Mesendoderm (in vitro differentiated cells): ENCODE data around the gene WDR1.

Experiments used
- DNase-seq: peaks from one replicate; pipeline ENCODE4 v3.0.0; 2013
- H2AK5ac ChIP-seq: 2 replicates; pipeline ENCODE4 v1.6.1; 2013; ENCODE audit warnings: low read length, inconsistent platforms
- H2BK120ac ChIP-seq: 2 replicates; pipeline ENCODE4 v1.6.1; 2013; ENCODE audit warnings: low read depth, mild to moderate bottlenecking, low read length, moderate library complexity, mixed read lengths
- H2BK15ac ChIP-seq: replicated peaks from 2 replicates; pipeline ENCODE4 v1.6.1; 2013; ENCODE audit warnings: low read depth, mild to moderate bottlenecking, moderate library complexity
- H2BK5ac ChIP-seq: 2 replicates; pipeline ENCODE4 v1.6.1; 2013; ENCODE audit warnings: low read length, inconsistent platforms
- H3K18ac ChIP-seq: 2 replicates; pipeline ENCODE4 v1.6.1; 2013; ENCODE audit warnings: mild to moderate bottlenecking, low read length, mixed read lengths
- H3K23ac ChIP-seq: one replicate; pipeline ENCODE4 v1.6.1; 2013; ENCODE audit warnings: low read length
- H3K27ac ChIP-seq: 2 replicates; pipeline ENCODE4 v1.5.1; 2013; ENCODE audit warnings: low read depth, mild to moderate bottlenecking, inconsistent platforms, low read length, moderate library complexity
- H3K27me3 ChIP-seq: 2 replicates; pipeline ENCODE4 v1.6.1; 2013; ENCODE audit warnings: low read length, control low read depth, mild to moderate bottlenecking, inconsistent platforms; ENCODE audit not compliant: insufficient read depth, poor library complexity
- H3K36me3 ChIP-seq: 2 replicates; pipeline ENCODE4 v1.6.1; 2013; ENCODE audit warnings: low read length, inconsistent platforms; ENCODE audit not compliant: control insufficient read depth, insufficient read depth
- H3K4ac ChIP-seq: one replicate; pipeline ENCODE4 v1.6.1; 2013; ENCODE audit warnings: low read depth, mild to moderate bottlenecking, low read length, moderate library complexity
- H3K4me1 ChIP-seq: 2 replicates; pipeline ENCODE4 v1.6.1; 2013; ENCODE audit warnings: low read depth, low read length, inconsistent platforms; ENCODE audit not compliant: control insufficient read depth
- H3K4me2 ChIP-seq: 2 replicates; pipeline ENCODE4 v1.6.1; 2013; ENCODE audit warnings: low read length
- H3K4me3 ChIP-seq: 2 replicates; pipeline ENCODE4 v1.5.1; 2013; ENCODE audit warnings: mild to moderate bottlenecking, low read length
- H3K56ac ChIP-seq: one replicate; pipeline ENCODE4 v1.6.1; 2013; ENCODE audit warnings: low read length
- H3K79me1 ChIP-seq: 2 replicates; pipeline ENCODE4 v1.6.1; 2013; ENCODE audit warnings: low read length, inconsistent platforms
- H3K79me2 ChIP-seq: 2 replicates; pipeline ENCODE4 v1.6.1; 2013; ENCODE audit warnings: mild to moderate bottlenecking, low read length; ENCODE audit not compliant: control insufficient read depth, insufficient read depth
- H3K9ac ChIP-seq: 2 replicates; pipeline ENCODE4 v1.6.1; 2013; ENCODE audit warnings: low read length, inconsistent platforms
- H4K5ac ChIP-seq: one replicate; pipeline ENCODE4 v1.6.1; 2013; ENCODE audit warnings: low read length
- H4K8ac ChIP-seq: one replicate; pipeline ENCODE4 v1.6.1; 2013; ENCODE audit warnings: low read depth, mild to moderate bottlenecking, control low read depth, low read length, moderate library complexity
- WGBS: extraction: QIAGEN DNeasy Blood & Tissue Kit; methylation state at CpG from one replicate; pipeline ENCODE4 v1.1.7; 2013; ENCODE audit warnings: low lambda C conversion rate, missing lambda C conversion rate; ENCODE audit not compliant: insufficient coverage; ENCODE audit errors: extremely low coverage; 5-methylcytosine and 5-hydroxymethylcytosine counted together

The WDR1 gene

DNA sequence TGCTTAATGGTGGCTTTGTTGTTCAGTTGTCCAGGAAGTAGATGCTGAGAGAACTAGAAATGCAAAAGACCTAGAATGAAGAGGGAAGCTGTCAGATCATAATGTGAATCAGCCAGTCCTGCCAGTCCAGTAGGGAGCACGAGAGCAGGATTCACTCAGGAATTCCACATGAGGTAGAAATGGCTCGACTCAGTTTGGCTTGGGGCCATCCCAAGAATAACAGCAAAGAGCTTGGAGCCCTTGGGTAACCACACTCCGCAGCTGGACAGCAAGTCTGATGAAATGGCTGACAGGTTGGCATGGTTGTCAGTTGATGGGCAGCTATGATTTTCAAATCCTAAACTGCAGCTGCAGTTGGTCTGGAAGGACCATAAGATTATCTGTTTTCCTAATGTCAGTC is 44.5 kb upstream of the WDR1 start:
- Histone ChIP-seq H3K23ac (no peak overlapping the region), H3K4ac (no peak overlapping the region)

DNA sequence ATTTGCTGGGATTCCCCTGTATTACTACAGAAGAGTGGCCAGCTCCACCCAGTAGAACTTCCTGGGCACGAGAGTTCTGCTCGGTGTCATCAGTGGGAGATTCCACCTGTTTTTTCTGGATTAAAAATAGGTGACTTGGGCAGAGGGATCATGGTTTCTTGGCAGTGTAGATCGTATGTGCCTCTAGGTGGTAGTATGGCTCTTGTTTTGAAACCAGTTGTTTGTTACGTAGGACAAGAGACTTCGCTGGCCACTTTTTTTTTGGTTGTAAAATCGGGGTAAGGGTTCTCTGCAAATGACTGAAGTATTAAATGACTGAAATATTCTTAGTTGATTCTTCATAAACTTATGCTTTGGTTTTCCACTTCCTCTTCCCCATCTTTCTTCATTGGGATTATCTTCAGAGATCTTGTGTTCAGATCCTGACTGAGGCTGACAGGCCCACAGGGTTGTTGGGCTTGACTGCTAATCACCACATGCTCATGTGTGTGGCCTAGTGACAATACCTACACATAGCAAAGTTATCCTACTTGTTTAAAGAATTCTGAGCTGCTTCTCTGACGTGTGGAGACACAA is 43.8 kb upstream of the WDR1 start:
- Histone ChIP-seq H4K8ac (no peak overlapping the region), H4K5ac (no peak overlapping the region), H3K4me2 (no peak overlapping the region), H3K56ac (no peak overlapping the region), H3K18ac (no peak overlapping the region), H3K4me1 (no peaks in the 10 kb centered on the region), H3K4ac (no peak overlapping the region), H3K4me3 (no peak overlapping the region), H3K27me3 (no peaks in the 10 kb centered on the region), H2AK5ac (no peak overlapping the region), H3K23ac (no peak overlapping the region), H3K36me3 (no peaks in the 10 kb centered on the region), H3K27ac (no peak overlapping the region), H2BK5ac (no peak overlapping the region), H2BK15ac (no peak overlapping the region), H3K79me1 (no peaks in the 10 kb centered on the region), H3K9ac (no peak overlapping the region), H2BK120ac (no peak overlapping the region), H3K79me2 (no peaks in the 10 kb centered on the region)
- DNase-seq, result peak; percentile 59
- WGBS, result no CpG with 5 or more reads among the region's 7 CpGs

More for the DNA sequence above, 44.5 kb upstream of the WDR1 start:
- no peak for DNase-seq
- H3K4me1 ChIP-seq, result no peaks in the 10 kb centered on the region
- H3K27ac ChIP-seq, result no peak overlapping the region
- H2BK5ac ChIP-seq, result no peak overlapping the region
- H3K4me2 ChIP-seq, result no peak overlapping the region
- WGBS, result no CpG with 5 or more reads among the region's 3 CpGs
- no peak overlapping the region for H4K8ac ChIP-seq
- H3K56ac ChIP-seq, result no peak overlapping the region
- H3K79me2 ChIP-seq, result no peaks in the 10 kb centered on the region
- H3K36me3 ChIP-seq, result no peaks in the 10 kb centered on the region
- no peak overlapping the region for H2BK15ac ChIP-seq
- no peak overlapping the region for H2BK120ac ChIP-seq
- no peaks in the 10 kb centered on the region for H3K79me1 ChIP-seq
- H3K27me3 ChIP-seq, result no peaks in the 10 kb centered on the region
- no peak overlapping the region for H4K5ac ChIP-seq
- no peak overlapping the region for H3K4me3 ChIP-seq
- no peak overlapping the region for H3K18ac ChIP-seq
- no peak overlapping the region for H3K9ac ChIP-seq
- no peak overlapping the region for H2AK5ac ChIP-seq

DNA sequence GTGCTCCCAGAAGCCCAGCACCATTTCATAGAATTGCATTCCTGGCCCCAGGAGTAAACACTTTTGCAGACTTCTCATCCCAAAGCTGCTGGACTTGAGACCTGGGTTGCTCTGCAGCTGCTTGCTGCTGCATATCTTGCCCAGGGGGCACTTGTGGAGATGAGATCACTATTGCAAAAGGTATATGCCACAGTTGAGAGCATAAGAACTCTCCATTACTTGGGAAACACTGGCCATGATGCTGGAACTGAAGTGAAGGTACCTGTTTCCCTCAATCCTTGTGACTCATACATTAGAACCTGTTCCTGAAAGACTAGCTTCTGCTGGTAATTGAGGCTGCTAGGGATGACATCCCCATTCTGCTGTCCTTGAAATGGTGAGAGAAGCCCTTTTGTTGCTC is 43.1 kb upstream of the WDR1 start:
- no peak for DNase-seq
- no peaks in the 10 kb centered on the region for H3K79me2 ChIP-seq
- no peak overlapping the region for H3K56ac ChIP-seq
- H3K27me3 ChIP-seq, result no peaks in the 10 kb centered on the region
- no peak overlapping the region for H3K4me3 ChIP-seq
- H3K23ac ChIP-seq, result no peak overlapping the region
- no peak overlapping the region for H2BK15ac ChIP-seq
- no peaks in the 10 kb centered on the region for H3K36me3 ChIP-seq
- H3K4ac ChIP-seq, result no peak overlapping the region
- no peak overlapping the region for H2AK5ac ChIP-seq
- H3K4me2 ChIP-seq, result no peak overlapping the region
- H3K18ac ChIP-seq, result no peak overlapping the region
- no peak overlapping the region for H2BK120ac ChIP-seq
- no peak overlapping the region for H2BK5ac ChIP-seq
- no peak overlapping the region for H3K9ac ChIP-seq
- H3K4me1 ChIP-seq, result no peaks in the 10 kb centered on the region
- H3K79me1 ChIP-seq, result no peaks in the 10 kb centered on the region
- H4K5ac ChIP-seq, result no peak overlapping the region
- no peak overlapping the region for H4K8ac ChIP-seq
- H3K27ac ChIP-seq, result no peak overlapping the region

- H2AK5ac ChIP-seq, result no peak overlapping the region
- no peak overlapping the region for H2BK15ac ChIP-seq
- H3K18ac ChIP-seq, result no peak overlapping the region
- no peak overlapping the region for H3K4ac ChIP-seq
- H2BK120ac ChIP-seq, result no peak overlapping the region
- H3K56ac ChIP-seq, result no peak overlapping the region
- H3K79me2 ChIP-seq, result no peaks in the 10 kb centered on the region
- H4K8ac ChIP-seq, result no peak overlapping the region
- H3K4me3 ChIP-seq, result no peak overlapping the region
- H3K27me3 ChIP-seq, result no peaks in the 10 kb centered on the region
- no peaks in the 10 kb centered on the region for H3K36me3 ChIP-seq
- H4K5ac ChIP-seq, result no peak overlapping the region
- no peak for DNase-seq
- no peak overlapping the region for H2BK5ac ChIP-seq
- H3K23ac ChIP-seq, result no peak overlapping the region
- H3K4me1 ChIP-seq, result no peaks in the 10 kb centered on the region
- no peak overlapping the region for H3K9ac ChIP-seq
- H3K27ac ChIP-seq, result no peak overlapping the region
- H3K4me2 ChIP-seq, result no peak overlapping the region
- WGBS, result no CpG with 5 or more reads among the region's 9 CpGs
- H3K79me1 ChIP-seq, result no peaks in the 10 kb centered on the region
Observed at GRCh38 chr4:10158333-10158942, 41.8 kb upstream of the WDR1 start.

GRCh38 chr4:10157478-10158332 is 41.1 kb upstream of the WDR1 start:
- H4K8ac ChIP-seq, result no peak overlapping the region
- H3K79me1 ChIP-seq, result no peaks in the 10 kb centered on the region
- peak; percentile 90 for DNase-seq
- H2BK15ac ChIP-seq, result no peak overlapping the region
- no peaks in the 10 kb centered on the region for H3K79me2 ChIP-seq
- H3K4me2 ChIP-seq, result no peak overlapping the region
- H2AK5ac ChIP-seq, result no peak overlapping the region
- H3K56ac ChIP-seq, result no peak overlapping the region
- no peak overlapping the region for H2BK120ac ChIP-seq
- no peak overlapping the region for H3K23ac ChIP-seq
- H3K18ac ChIP-seq, result no peak overlapping the region
- H3K4me3 ChIP-seq, result no peak overlapping the region
- no peak overlapping the region for H4K5ac ChIP-seq
- no peak overlapping the region for H2BK5ac ChIP-seq
- WGBS, result no CpG with 5 or more reads among the region's 8 CpGs
- no peak overlapping the region for H3K27ac ChIP-seq
- H3K27me3 ChIP-seq, result no peaks in the 10 kb centered on the region
- H3K4me1 ChIP-seq, result no peaks in the 10 kb centered on the region
- no peak overlapping the region for H3K4ac ChIP-seq
- H3K36me3 ChIP-seq, result no peaks in the 10 kb centered on the region
- H3K9ac ChIP-seq, result no peak overlapping the region
